ENCODE measurements around the gene BFSP2. TPM values are rescaled to one million over a fixed set of nuclear protein-coding genes. Genes with fewer than 3 reads are reported as not detected.
A peak's percentile ranks its signal among the peaks of the same experiment; 100 is the strongest.
"Not testable (repeated sequence)": the region's sequence is repeated elsewhere in the genome, so short reads cannot be mapped to it uniquely, and the experiment has no call there.

Gene BFSP2
- total and polyA plus RNA-seq, 7 donors, result 2.5 TPM; not detected in 6

GRCh38 chr3:133472889-133473288 is 73.0 kb downstream of the BFSP2 start:
- WGBS, 2 donors, result 85 to 86% methylated on average over 6 of the region's 6 CpGs
- no peak overlapping the region for H3K27ac ChIP-seq

GRCh38 chr3:133473472-133474191 is 73.8 kb downstream of the BFSP2 start:
- 73% methylated on average over 1 of the region's 5 CpGs; no CpG with 5 or more reads in 1 of the 2 donors for WGBS, 2 donors

More at GRCh38 chr3:133472889-133473288, 73.0 kb downstream of the BFSP2 start:
- H3K4me3 ChIP-seq, result no peak overlapping the region
- no peak for DNase-seq
- no peaks in the 10 kb centered on the region for H3K27me3 ChIP-seq
- TF ChIP-seq POLR2A (IDR thresholded peaks at IDR 0.05) (no peak), POLR2AphosphoS5 (IDR thresholded peaks at IDR 0.05) (no peak), CTCF (IDR thresholded peaks at IDR 0.05) (no peak), EP300 (IDR thresholded peaks at IDR 0.05) (no peak)
- no peaks in the 10 kb centered on the region for H3K9me3 ChIP-seq
- intact Hi-C loops (cut with DNase I), result loop anchor here (5.0 kb wide), 1 partner anchor 99 kb away; the partner anchor contains the start of gene CDV3
- peaks cover 0 to 17% (median 15%) of the 10 kb centered on the region in 4 donors for H3K4me1 ChIP-seq
- no peaks in the 10 kb centered on the region for H3K36me3 ChIP-seq

DNA sequence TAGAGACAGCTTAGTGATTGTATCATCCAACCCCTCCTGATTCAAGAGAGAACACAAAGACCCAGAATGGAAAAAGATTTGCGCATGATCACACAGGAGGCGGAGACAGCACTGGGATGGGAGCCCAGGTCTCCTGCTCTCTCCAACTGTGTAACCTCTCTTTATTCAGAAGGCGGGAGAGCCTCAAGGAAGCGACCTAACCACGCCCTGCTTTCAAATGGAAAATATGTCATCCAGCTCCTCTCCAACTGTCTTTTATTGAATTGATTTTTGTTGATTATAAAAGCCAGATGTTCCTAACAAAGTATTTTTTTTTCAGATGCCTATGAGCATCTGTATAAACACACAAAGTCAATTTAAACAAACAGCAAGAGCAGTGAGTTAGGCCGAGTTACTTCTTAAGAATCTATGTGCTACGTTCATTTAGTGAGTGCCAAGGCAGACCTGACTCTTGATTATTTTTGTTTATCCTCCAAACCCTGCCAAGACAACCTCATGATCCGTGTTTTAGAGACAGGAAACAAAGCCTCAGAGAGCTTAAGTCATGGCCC is 74.5 kb downstream of the BFSP2 start:
- DNase-seq, result peak; percentile 91
- no peaks in the 10 kb centered on the region for H3K9me3 ChIP-seq
- intact Hi-C loops (cut with DNase I), result loop anchor here (5.0 kb wide), 1 partner anchor 98 kb away; the partner anchor contains the start of gene CDV3
- H3K4me1 ChIP-seq, result peaks cover 0 to 17% (median 15%) of the 10 kb centered on the region in 4 donors
- H3K27ac ChIP-seq, result peak overlapping the region; percentile 61 to 79 (median 74)
- TF ChIP-seq POLR2A (IDR thresholded peaks at IDR 0.05) (no peak), EP300 (IDR thresholded peaks at IDR 0.05) (no peak), POLR2AphosphoS5 (IDR thresholded peaks at IDR 0.05) (peak in 3 of 4 donors; percentile 40 to 57 (median 42)), CTCF (IDR thresholded peaks at IDR 0.05) (no peak)
- no peaks in the 10 kb centered on the region for H3K36me3 ChIP-seq
- H3K27me3 ChIP-seq, result no peaks in the 10 kb centered on the region
- no peak overlapping the region for H3K4me3 ChIP-seq
- 26 to 54% methylated on average over 8 of the region's 8 CpGs for WGBS, 2 donors

More at GRCh38 chr3:133473472-133474191, 73.8 kb downstream of the BFSP2 start:
- H3K36me3 ChIP-seq, H3K4me3 ChIP-seq, H3K27me3 ChIP-seq, H3K9me3 ChIP-seq, DNase-seq: not testable (repeated sequence)
- Histone ChIP-seq H3K4me1 (peaks cover 0 to 17% (median 15%) of the 10 kb centered on the region in 4 donors), H3K27ac (peak overlapping the region; percentile 61 to 79 (median 74))
- intact Hi-C loops (cut with DNase I), result loop anchor here (5.0 kb wide), 1 partner anchor 99 kb away; the partner anchor contains the start of gene CDV3

- Histone ChIP-seq H3K4me1 (peaks cover 0 to 17% (median 15%) of the 10 kb centered on the region in 4 donors), H3K27me3 (no peaks in the 10 kb centered on the region), H3K9me3 (no peaks in the 10 kb centered on the region), H3K27ac (peak overlapping the region; percentile 61 to 79 (median 74)), H3K36me3 (no peaks in the 10 kb centered on the region), H3K4me3 (no peak overlapping the region)
- no peak for DNase-seq
- TF ChIP-seq POLR2A (IDR thresholded peaks at IDR 0.05), result no peak
- TF ChIP-seq EP300 (IDR thresholded peaks at IDR 0.05), result no peak
- no peak for TF ChIP-seq CTCF (IDR thresholded peaks at IDR 0.05)
- intact Hi-C loops (cut with DNase I), result loop anchor here (5.0 kb wide), 1 partner anchor 97 kb away; the partner anchor contains the start of gene CDV3
- WGBS, 2 donors, result 75 to 89% methylated on average over 4 of the region's 4 CpGs
Measured at GRCh38 chr3:133474817-133475216, 75.0 kb downstream of the BFSP2 start.
